ENCODE measurements around the gene LGR6.
A peak's percentile ranks its signal among the peaks of the same experiment; 100 is the strongest.
"Not testable (repeated sequence)": the region's sequence is repeated elsewhere in the genome, so short reads cannot be mapped to it uniquely, and the experiment has no call there.

LGR6 gene

GRCh38 chr1:202193614-202194327 is at the start of gene LGR6:
Gene LGR6, plus strand, starts transcription at chr1:202193799. Its CDS starts 191 bp downstream, at chr1:202193990.
- no peak for DNase-seq (ENCODE audit: low spot score)

GRCh38 chr1:202144402-202145067 is 49.1 kb upstream of the LGR6 start, which contains the start of gene ARL8A:
Gene ARL8A, minus strand, starts transcription at chr1:202144737. Its CDS starts 165 bp downstream, at chr1:202144572.
- DNase-seq (ENCODE audit: low spot score): peak; percentile 58

- no peak for DNase-seq (ENCODE audit: low spot score)
Measured at GRCh38 chr1:202145068-202145743, 48.4 kb upstream of the LGR6 start.

GRCh38 chr1:202145744-202146140 is 47.9 kb upstream of the LGR6 start:
- DNase-seq (ENCODE audit: low spot score): not testable (repeated sequence)

GRCh38 chr1:202146279-202146678 is 47.3 kb upstream of the LGR6 start:
- no peak for DNase-seq (ENCODE audit: low spot score)

- no peak for DNase-seq (ENCODE audit: low spot score)
Measured at GRCh38 chr1:202146993-202147392, 46.6 kb upstream of the LGR6 start.

- DNase-seq (ENCODE audit: low spot score): no peak
Measured at GRCh38 chr1:202148391-202148790, 45.2 kb upstream of the LGR6 start.

- no peak for DNase-seq (ENCODE audit: low spot score)
Measured at GRCh38 chr1:202149566-202149965, 44.0 kb upstream of the LGR6 start.

GRCh38 chr1:202150187-202150586 is 43.4 kb upstream of the LGR6 start:
- DNase-seq (ENCODE audit: low spot score): no peak

GRCh38 chr1:202150602-202151001 is 43.0 kb upstream of the LGR6 start:
- DNase-seq (ENCODE audit: low spot score): no peak

GRCh38 chr1:202151045-202151444 is 42.6 kb upstream of the LGR6 start:
- no peak for DNase-seq (ENCODE audit: low spot score)

GRCh38 chr1:202152399-202152798 is 41.2 kb upstream of the LGR6 start:
- no peak for DNase-seq (ENCODE audit: low spot score)

- DNase-seq (ENCODE audit: low spot score): no peak
Measured at GRCh38 chr1:202153284-202153683, 40.3 kb upstream of the LGR6 start.

GRCh38 chr1:202154148-202154765 is 39.3 kb upstream of the LGR6 start:
- DNase-seq (ENCODE audit: low spot score): no peak

GRCh38 chr1:202154766-202155477 is 38.7 kb upstream of the LGR6 start:
- peak; percentile 66 for DNase-seq (ENCODE audit: low spot score)

GRCh38 chr1:202155478-202156021 is 38.0 kb upstream of the LGR6 start:
- DNase-seq (ENCODE audit: low spot score): no peak

- DNase-seq (ENCODE audit: low spot score): no peak
Measured at GRCh38 chr1:202156590-202156989, 37.0 kb upstream of the LGR6 start.

- no peak for DNase-seq (ENCODE audit: low spot score)
Measured at GRCh38 chr1:202157945-202158344, 35.7 kb upstream of the LGR6 start.

GRCh38 chr1:202158810-202159533 is 34.6 kb upstream of the LGR6 start:
- no peak for DNase-seq (ENCODE audit: low spot score)

GRCh38 chr1:202159534-202160371 is 33.8 kb upstream of the LGR6 start:
- DNase-seq (ENCODE audit: low spot score): peak; percentile 54
